ENCODE measurements around the gene MAPK14. TPM values are rescaled to one million over a fixed set of nuclear protein-coding genes. Genes with fewer than 3 reads are reported as not detected.

Gene MAPK14
- total RNA-seq, 1 donor from 2014 or later: 67.9 TPM

DNA sequence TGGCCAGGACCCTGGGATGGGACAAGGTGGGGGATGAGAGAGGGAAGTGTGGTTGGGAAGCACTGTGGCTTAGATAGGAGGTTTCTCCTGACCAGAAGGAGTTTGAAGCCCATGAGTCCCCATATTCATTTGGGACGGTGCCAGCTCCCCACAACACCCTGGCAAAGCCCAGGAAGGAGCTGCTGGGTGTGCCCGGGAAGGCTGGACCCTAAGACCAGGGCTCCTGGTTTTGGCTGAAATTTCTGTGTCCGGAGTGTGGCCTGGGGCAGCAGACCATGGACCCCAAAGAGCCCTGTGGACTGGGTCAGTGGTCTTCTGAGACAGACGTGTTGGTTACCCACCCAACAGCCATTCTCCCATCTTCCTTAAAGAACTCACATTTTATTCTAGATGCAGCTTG, 117.9 kb downstream of the MAPK14 start:
- DNase-seq (no peak), ATAC-seq (no peak)
- TF ChIP-seq, protein P1, sequence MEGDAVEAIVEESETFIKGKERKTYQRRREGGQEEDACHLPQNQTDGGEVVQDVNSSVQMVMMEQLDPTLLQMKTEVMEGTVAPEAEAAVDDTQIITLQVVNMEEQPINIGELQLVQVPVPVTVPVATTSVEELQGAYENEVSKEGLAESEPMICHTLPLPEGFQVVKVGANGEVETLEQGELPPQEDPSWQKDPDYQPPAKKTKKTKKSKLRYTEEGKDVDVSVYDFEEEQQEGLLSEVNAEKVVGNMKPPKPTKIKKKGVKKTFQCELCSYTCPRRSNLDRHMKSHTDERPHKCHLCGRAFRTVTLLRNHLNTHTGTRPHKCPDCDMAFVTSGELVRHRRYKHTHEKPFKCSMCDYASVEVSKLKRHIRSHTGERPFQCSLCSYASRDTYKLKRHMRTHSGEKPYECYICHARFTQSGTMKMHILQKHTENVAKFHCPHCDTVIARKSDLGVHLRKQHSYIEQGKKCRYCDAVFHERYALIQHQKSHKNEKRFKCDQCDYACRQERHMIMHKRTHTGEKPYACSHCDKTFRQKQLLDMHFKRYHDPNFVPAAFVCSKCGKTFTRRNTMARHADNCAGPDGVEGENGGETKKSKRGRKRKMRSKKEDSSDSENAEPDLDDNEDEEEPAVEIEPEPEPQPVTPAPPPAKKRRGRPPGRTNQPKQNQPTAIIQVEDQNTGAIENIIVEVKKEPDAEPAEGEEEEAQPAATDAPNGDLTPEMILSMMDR (IDR thresholded peaks at IDR 0.05): no peak
- Histone ChIP-seq H3K4me3 (no peak overlapping the region), H3K27me3 (ENCODE audit: low read depth) (no peaks in the 10 kb centered on the region), H3K4me1 (peaks cover 11% of the 10 kb centered on the region), H3K9me3 (no peaks in the 10 kb centered on the region), H3K27ac (no peak overlapping the region), H3K36me3 (no peaks in the 10 kb centered on the region)
- intact Hi-C loops (cut with DNase I): no loop called here

DNA sequence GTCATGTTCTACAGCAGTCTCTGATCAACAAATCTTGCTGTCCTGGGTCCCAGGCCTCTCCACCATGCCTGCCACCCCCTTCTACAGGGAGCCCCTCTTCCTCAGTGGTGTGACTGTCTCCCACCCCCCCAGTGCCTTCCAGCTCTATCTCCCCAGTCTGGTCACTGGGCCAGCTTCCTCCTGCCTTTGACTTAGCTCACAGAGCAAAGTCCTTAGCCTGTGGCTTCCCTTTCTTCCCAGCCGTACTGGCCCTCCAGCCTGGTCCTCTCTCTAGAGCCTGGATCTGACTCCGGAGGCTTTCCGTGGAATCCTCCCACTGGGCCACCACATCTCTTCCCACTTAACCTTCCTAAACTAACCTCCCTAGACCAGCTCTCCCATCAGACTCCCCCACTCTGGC, 119.7 kb downstream of the MAPK14 start:
- no peak overlapping the region for H3K4me3 ChIP-seq
- peaks cover 12% of the 10 kb centered on the region for H3K4me1 ChIP-seq
- H3K36me3 ChIP-seq: no peaks in the 10 kb centered on the region
- DNase-seq: no peak
- no peak overlapping the region for H3K27ac ChIP-seq
- ATAC-seq: peak; percentile 26 to 29
- intact Hi-C loops (cut with DNase I): no loop called here
- H3K9me3 ChIP-seq: no peaks in the 10 kb centered on the region
- TF ChIP-seq, protein P1 (IDR thresholded peaks at IDR 0.05): no peak
- H3K27me3 ChIP-seq (ENCODE audit: low read depth): no peaks in the 10 kb centered on the region

DNA sequence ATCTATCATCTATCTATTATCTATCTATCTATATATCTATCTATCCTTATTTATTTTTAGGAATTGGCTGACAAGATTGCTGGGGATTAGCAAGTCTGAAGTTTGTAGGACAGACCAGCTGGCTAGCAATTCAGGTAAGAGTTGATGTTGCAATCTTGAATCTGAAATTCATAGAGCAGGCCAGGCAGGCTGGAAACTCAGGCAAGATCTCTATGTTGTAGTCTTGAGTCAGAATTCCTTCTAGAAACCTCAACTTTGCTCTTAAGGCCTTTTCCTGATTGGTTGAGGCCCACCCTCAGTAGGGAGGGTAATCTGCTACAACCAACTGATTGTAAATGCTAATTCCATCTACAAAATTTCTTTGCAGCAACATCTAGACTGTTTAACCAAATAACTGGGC, 121.9 kb downstream of the MAPK14 start:
- no peak for DNase-seq
- no peak overlapping the region for H3K4me3 ChIP-seq
- peak in 1 of 2 donors; percentile 31 for ATAC-seq
- intact Hi-C loops (cut with DNase I): no loop called here
- H3K27ac ChIP-seq: peak overlapping the region; percentile 49
- no peaks in the 10 kb centered on the region for H3K36me3 ChIP-seq
- peaks cover 12% of the 10 kb centered on the region for H3K4me1 ChIP-seq
- H3K27me3 ChIP-seq (ENCODE audit: low read depth): no peaks in the 10 kb centered on the region
- H3K9me3 ChIP-seq: no peaks in the 10 kb centered on the region
- TF ChIP-seq, protein P1 (IDR thresholded peaks at IDR 0.05): no peak

DNA sequence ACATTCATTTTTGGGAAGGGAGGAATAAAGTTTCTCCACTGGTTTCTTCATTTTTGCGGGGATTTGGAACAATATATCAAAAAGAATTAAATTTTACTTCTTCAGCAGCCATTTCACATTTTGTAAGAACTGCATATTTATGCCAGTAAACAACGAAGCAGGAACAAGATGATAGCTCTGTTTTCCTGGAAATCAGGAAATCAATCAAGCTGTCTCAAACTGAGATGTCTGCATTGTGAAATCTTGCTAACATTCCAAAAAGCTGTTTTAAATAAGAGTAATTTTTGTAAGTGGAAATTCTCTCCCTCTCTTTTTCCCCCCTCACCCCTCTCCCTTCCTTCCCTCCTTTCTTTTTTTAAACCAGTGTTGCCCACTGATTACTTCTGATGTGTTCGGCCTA, 122.7 kb downstream of the MAPK14 start:
- TF ChIP-seq, protein P1 (IDR thresholded peaks at IDR 0.05): no peak
- Histone ChIP-seq H3K4me3 (no peak overlapping the region), H3K4me1 (peaks cover 12% of the 10 kb centered on the region), H3K36me3 (no peaks in the 10 kb centered on the region), H3K27me3 (ENCODE audit: low read depth) (no peaks in the 10 kb centered on the region), H3K27ac (peak overlapping the region; percentile 49), H3K9me3 (no peaks in the 10 kb centered on the region)
- intact Hi-C loops (cut with DNase I): no loop called here
- no peak for DNase-seq
- peak in 1 of 2 donors; percentile 32 for ATAC-seq

DNA sequence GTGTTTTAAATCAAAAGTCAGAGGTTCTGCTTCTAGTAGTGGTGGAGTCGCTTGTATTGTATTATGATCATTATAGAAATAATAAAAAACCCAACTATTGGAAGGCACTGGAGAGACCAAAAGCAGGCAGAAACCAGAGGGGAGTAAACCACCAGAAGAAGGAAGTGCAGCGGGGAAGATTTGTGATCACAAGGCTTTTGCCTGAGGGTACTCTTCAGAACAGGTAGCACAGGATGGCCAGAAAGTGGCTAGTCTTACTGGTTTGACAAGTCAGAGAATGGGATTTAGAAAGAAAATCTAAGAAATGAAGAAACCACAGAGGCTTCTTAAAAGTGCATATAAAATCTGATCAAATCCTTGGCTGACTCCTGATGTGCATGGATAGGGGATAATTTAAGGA, 126.7 kb downstream of the MAPK14 start:
- ATAC-seq: peak in 1 of 2 donors; percentile 52
- intact Hi-C loops (cut with DNase I): no loop called here
- Histone ChIP-seq H3K27me3 (ENCODE audit: low read depth) (no peaks in the 10 kb centered on the region), H3K4me1 (peaks cover 12% of the 10 kb centered on the region), H3K9me3 (no peaks in the 10 kb centered on the region), H3K4me3 (no peak overlapping the region), H3K27ac (no peak overlapping the region), H3K36me3 (no peaks in the 10 kb centered on the region)
- TF ChIP-seq, protein P1 (IDR thresholded peaks at IDR 0.05): no peak
- no peak for DNase-seq

DNA sequence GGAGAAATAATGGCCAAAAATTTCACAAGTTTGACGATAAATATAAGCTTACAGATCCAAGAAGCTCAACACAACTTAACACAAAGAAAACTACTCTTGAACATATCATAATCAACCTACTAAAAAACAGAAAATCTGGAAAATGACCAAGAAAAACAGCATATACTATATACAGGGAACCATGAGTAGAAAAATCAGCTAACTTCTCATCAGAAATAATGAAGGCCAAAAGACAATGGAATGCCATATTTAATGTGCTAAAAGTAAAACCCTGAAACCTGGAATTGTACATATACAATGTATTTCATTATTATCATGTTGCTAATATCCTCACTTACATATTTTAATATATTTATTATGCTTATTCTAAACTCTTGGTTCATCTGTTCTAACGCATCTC, 128.1 kb downstream of the MAPK14 start:
- Histone ChIP-seq H3K4me3 (no peak overlapping the region), H3K36me3 (no peaks in the 10 kb centered on the region), H3K9me3 (no peaks in the 10 kb centered on the region), H3K27ac (no peak overlapping the region), H3K27me3 (ENCODE audit: low read depth) (no peaks in the 10 kb centered on the region), H3K4me1 (no peaks in the 10 kb centered on the region)
- intact Hi-C loops (cut with DNase I): no loop called here
- TF ChIP-seq, protein P1 (IDR thresholded peaks at IDR 0.05): no peak
- DNase-seq: no peak
- no peak for ATAC-seq
